RWPE1 (cell line): ENCODE data around the gene NRXN3.

Experiments used
- CTCF ChIA-PET: fragments of 350-600 bp; sonication (Branson Sonifier 250); formaldehyde crosslinking; extraction: SDS; loops from one replicate; lab custom pipeline; 2021; lab: Yijun Ruan, JAX
- POLR2A ChIA-PET: fragments of 400-600 bp; formaldehyde crosslinking; extraction: SDS; loops from one replicate; lab custom pipeline; 2020; ENCODE audit warnings: antibody characterized with exemption; ENCODE audit not compliant: low non-redundant PET; lab: Yijun Ruan, JAX
- DNase-seq: peaks from one replicate; pipeline ENCODE4 v3.0.0; 2012; ENCODE audit warnings: low spot score
- H3K27ac ChIP-seq: fragments of 450-650 bp; 2 replicates; pipeline ENCODE4 v1.5.1; 2017
- TF ChIP-seq, protein P1 (sequence below): fragments of 450-650 bp; conservative IDR thresholded peaks from 2 replicates; pipeline ENCODE4 v1.5.1; 2017; ENCODE audit warnings: low read depth, mild to moderate bottlenecking

Gene NRXN3

DNA sequence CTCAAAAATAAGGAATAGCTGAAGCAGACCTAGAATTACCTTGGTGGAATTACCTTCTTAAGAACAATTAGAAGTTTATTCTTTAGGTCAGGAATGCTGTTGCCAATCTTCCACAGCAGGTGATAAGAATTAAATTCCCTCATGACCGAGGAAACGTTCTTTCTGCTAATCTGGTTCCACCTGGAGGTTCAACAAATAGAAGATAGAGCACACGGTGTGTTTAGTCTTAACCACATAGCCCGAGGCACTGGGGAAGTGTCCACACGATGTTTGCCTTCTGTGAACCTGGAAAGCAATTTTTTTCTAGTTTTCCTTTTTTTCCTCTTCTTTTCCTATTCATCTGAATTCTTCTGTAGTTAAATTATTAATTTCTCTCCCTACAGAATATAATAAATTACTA is 906.9 kb downstream of the NRXN3 start:
- ChIA-PET POLR2A (no interaction called here), CTCF (no interaction called here)
- TF ChIP-seq, protein P1, sequence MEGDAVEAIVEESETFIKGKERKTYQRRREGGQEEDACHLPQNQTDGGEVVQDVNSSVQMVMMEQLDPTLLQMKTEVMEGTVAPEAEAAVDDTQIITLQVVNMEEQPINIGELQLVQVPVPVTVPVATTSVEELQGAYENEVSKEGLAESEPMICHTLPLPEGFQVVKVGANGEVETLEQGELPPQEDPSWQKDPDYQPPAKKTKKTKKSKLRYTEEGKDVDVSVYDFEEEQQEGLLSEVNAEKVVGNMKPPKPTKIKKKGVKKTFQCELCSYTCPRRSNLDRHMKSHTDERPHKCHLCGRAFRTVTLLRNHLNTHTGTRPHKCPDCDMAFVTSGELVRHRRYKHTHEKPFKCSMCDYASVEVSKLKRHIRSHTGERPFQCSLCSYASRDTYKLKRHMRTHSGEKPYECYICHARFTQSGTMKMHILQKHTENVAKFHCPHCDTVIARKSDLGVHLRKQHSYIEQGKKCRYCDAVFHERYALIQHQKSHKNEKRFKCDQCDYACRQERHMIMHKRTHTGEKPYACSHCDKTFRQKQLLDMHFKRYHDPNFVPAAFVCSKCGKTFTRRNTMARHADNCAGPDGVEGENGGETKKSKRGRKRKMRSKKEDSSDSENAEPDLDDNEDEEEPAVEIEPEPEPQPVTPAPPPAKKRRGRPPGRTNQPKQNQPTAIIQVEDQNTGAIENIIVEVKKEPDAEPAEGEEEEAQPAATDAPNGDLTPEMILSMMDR, result no peak
- H3K27ac ChIP-seq, result no peak overlapping the region
- DNase-seq, result no peak

DNA sequence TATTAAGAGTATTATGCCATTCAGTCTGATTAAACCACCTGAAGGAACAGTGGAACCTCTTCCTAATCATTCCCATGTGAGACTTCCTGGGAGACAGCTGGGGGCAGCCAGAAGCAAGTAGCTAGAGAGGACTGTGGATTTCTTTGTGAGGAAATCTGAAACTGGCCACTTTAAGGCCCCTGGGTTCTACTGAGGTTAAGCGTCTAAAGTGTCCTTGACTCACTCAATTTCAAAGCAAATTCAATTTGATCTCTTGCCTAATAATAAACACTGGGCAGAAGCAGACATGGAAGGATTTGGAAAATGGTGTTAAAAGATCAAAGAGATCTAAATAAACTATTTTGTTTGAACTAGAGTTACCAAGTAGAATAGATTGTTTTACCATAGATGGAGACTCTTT is 909.9 kb downstream of the NRXN3 start:
- TF ChIP-seq, protein P1, result no peak
- DNase-seq, result no peak
- ChIA-PET CTCF (interaction anchor here (0.8 kb wide), 1 partner anchor 74 kb away, joined by 5 read pairs; no protein-coding TSS in a partner anchor), POLR2A (no interaction called here)
- no peak overlapping the region for H3K27ac ChIP-seq

DNA sequence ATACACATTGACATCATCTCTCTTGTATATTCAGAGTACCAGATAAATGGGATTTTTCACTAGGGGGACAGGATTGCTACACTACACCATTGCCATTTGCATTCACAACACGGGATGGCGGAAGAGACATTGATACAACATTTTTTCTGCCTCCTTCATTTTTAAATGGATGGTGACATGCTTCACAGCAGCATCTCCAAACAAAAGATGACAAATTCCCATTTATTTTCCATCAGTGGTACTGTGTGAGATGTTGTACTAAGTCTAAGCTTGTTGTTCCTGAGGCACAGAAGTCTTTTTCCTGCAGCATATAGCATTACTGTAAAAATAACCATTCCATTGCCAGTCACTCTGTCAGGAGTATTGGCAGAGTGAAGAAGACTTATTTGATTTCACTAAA is 912.7 kb downstream of the NRXN3 start:
- DNase-seq, result no peak
- no peak overlapping the region for H3K27ac ChIP-seq
- POLR2A ChIA-PET, result no interaction called here
- TF ChIP-seq, protein P1, result no peak
- CTCF ChIA-PET, result interaction anchor here (0.6 kb wide), 1 partner anchor 1070 kb away, joined by 3 read pairs; no protein-coding TSS in a partner anchor

DNA sequence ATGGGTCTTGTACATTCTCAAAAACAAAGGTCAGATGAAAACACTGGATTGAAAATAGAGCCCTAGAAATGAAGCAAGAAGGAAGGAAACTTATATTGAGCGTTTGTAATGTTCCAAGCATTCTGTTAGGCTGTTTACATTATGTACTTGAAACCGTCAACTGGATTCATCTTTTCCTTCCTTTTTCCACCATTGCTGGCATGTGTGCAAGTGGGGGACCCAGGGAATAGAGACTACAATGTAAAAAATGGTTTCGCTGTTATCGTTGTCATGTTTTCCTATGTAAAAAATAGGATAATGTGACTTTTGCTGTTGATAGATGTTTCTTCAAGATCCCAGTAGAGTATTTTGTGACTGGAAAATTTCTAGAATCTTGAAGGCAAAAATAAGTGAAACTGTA is 913.2 kb downstream of the NRXN3 start:
- H3K27ac ChIP-seq, result no peak overlapping the region
- ChIA-PET POLR2A (no interaction called here), CTCF (no interaction called here)
- TF ChIP-seq, protein P1, result no peak
- DNase-seq, result no peak

DNA sequence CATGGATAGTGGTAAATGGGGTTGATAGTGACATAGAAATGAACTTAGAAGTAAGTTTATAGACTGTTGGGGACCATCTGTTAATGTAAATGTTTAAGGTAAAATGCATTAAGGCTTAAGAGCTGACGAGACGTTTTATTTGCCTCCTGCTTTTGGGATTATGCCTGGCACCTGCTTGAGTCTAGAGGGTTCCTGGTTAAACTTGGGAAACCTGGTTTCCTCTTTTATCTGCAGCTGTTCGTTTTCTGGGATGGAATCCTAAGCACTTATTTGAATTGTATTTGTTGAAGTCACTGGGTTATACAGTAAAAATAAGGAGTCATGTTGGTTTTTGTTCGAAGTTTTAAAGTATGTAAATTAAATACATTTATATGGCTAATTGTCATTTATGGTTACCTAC is 914.7 kb downstream of the NRXN3 start:
- POLR2A ChIA-PET, result no interaction called here
- H3K27ac ChIP-seq, result no peak overlapping the region
- DNase-seq, result no peak
- TF ChIP-seq, protein P1, result no peak
- CTCF ChIA-PET, result no interaction called here

DNA sequence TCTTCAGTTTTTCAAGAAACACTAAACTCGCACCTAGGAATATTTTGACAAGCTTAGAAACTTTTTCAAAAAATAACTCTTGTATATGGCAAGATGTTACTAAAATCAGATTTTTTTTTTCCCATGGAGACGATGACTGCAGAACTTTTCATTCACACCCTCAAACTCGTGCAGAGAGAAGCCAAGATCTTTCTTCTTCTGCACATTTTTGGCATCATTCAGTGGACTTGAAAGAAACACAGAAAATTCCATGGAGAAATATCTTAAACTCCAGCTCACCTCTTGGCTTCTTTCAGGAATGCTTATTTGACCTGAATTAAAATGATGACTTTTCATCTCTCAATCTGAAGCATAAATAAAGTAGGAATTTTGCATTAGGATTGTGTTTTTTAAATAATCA is 919.4 kb downstream of the NRXN3 start:
- H3K27ac ChIP-seq, result no peak overlapping the region
- POLR2A ChIA-PET, result no interaction called here
- CTCF ChIA-PET, result interaction anchor here (0.6 kb wide), 1 partner anchor 516 kb away, joined by 3 read pairs; no protein-coding TSS in a partner anchor
- no peak for DNase-seq
- TF ChIP-seq, protein P1, result no peak

DNA sequence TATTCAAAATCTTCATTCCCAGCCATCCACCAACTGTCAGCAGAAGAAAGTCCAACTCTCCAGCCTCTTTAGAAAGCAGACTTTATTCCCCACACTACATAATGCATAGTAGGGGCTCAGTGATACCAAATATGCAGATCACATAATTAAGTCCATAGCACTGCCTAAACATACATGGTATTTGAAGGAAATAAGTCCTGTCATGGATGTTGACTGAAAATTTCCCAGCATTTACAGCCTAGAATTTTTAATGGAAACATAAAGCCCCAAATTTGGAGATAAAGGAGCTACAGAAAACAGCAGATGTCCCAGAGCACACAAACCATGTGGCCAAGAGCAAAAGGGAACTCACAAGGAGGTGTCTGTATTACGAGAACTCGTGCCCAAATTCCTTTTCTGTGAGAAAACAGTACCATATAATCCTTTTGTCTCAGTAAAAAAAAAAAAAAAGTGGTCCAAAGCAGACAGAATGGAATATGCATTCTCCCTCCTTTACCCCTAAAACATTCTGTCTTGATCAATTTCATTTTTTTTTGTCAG is 920.5 kb downstream of the NRXN3 start:
- TF ChIP-seq, protein P1, result no peak

More for the DNA sequence above, 920.5 kb downstream of the NRXN3 start:
- POLR2A ChIA-PET, result no interaction called here
- no peak for DNase-seq
- H3K27ac ChIP-seq, result no peak overlapping the region
- CTCF ChIA-PET, result no interaction called here
